A549 (cell line): Measurements from ENCODE around the gene BMERB1.

Experiments used
- MAX ChIP-seq: IDR thresholded peaks from 2 replicates; pipeline ENCODE4 v1.6.1; 2012
- POLR2AphosphoS2 ChIP-seq: conservative IDR thresholded peaks from 2 replicates; pipeline ENCODE4 v1.6.1; 2012; ENCODE audit warnings: low read length, improper control_type of control experiment, inconsistent platforms

- no peak for TF ChIP-seq MAX
- TF ChIP-seq POLR2AphosphoS2, result no peak
These were observed 176.0 kb downstream of the BMERB1 start for GRCh38 chr16:15610369-15610871.
